Fibroblast of pulmonary artery (primary cell): ENCODE data around the gene SRSF9.
A peak's percentile ranks its signal among the peaks of the same experiment; 100 is the strongest.

Experiments used
- DNase-seq: peaks from one replicate; pipeline ENCODE4 v3.0.0-alpha.2; 2010; ENCODE audit warnings: low read depth
- H3K4me3 ChIP-seq: replicated peaks from 2 replicates; pipeline ENCODE4 v1.5.1; 2011; ENCODE audit warnings: low read depth, mild to moderate bottlenecking, control low read depth, low read length, moderate library complexity
- TF ChIP-seq, protein P1 (sequence below): IDR thresholded peaks from 2 replicates; pipeline ENCODE4 v1.5.1; 2011; ENCODE audit warnings: mild to moderate bottlenecking, control low read depth, low read length, inconsistent platforms; ENCODE audit errors: missing control alignments

Gene SRSF9

DNA sequence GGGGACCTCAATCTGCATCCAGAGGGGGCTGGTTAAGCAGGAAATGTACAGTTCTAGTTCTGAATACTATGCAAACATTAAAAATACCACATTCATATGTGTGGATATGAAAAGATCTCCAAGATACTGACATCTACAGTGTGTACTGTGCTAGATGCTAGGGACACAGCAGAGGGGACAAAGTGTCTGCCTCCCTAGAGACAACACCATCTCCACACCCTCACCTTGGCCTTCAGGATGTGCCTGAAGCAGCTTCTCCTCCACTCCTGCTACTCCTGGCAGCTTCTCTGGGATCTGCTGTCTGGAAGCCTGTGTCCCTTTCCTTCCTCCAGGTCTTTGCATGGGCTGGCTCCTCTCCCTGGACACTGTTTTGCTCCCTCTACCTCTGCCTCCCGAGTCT, 10.7 kb upstream of the SRSF9 start:
- H3K4me3 ChIP-seq: no peak overlapping the region
- no peak for DNase-seq
- TF ChIP-seq, protein P1, sequence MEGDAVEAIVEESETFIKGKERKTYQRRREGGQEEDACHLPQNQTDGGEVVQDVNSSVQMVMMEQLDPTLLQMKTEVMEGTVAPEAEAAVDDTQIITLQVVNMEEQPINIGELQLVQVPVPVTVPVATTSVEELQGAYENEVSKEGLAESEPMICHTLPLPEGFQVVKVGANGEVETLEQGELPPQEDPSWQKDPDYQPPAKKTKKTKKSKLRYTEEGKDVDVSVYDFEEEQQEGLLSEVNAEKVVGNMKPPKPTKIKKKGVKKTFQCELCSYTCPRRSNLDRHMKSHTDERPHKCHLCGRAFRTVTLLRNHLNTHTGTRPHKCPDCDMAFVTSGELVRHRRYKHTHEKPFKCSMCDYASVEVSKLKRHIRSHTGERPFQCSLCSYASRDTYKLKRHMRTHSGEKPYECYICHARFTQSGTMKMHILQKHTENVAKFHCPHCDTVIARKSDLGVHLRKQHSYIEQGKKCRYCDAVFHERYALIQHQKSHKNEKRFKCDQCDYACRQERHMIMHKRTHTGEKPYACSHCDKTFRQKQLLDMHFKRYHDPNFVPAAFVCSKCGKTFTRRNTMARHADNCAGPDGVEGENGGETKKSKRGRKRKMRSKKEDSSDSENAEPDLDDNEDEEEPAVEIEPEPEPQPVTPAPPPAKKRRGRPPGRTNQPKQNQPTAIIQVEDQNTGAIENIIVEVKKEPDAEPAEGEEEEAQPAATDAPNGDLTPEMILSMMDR: no peak

DNA sequence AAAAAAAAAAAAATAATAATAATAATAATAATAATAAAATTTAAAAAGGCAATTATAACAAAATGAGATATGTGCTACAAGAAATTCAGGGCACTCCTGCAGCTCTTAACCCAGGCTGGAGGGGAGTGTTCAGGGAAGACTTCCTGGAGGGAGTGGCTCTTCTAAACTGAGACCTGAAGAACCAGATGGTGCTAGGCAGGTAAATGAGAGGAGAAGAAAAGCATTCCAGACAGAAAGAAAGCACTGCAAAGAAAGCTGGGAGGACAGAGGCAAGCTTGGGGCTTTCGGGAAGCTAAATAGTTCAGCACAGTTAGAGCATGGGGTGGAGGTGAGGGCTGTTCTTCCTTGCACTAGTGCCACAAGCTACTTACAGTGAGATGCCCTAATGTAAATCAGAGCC, 9.9 kb upstream of the SRSF9 start:
- H3K4me3 ChIP-seq: no peak overlapping the region

DNA sequence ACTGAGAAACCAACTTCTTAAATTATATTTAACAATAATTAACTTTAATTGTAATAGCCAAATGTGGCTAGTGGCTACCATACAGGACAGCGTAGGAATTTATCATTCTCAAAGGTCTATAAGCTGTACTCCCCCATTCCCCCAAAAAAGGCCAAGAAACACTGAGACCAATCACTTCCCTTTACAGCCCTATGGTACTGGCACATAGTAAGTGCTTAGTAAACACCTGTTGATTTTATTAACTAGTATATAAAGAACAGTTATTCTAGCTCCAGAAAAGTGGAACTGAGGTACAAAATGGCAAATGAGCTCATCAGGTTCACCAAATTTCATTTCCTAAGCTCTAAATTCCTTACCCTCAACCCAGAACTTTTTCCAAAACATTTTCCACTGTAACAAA, 6.1 kb upstream of the SRSF9 start:
- TF ChIP-seq, protein P1: no peak
- no peak overlapping the region for H3K4me3 ChIP-seq

More for the DNA sequence above, 9.9 kb upstream of the SRSF9 start:
- DNase-seq: no peak
- TF ChIP-seq, protein P1: no peak

DNA sequence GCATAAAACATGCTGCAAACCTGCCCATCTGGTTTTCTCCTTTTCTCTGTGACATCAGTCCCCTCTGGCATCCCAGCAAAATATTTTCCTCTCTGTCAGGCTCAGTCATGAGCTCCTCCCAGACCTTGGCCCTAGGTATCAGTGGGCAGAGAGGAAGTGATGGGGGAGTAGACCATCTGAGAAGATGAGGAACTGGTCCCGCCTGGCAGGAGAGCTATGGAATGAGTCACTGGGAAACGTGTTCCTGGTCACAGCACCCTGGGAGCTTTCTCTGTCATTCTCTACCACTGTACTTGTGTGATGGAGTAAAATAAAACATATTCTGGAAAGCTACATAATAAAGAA, 5.0 kb upstream of the SRSF9 start:
- peak; percentile 65 for DNase-seq
- TF ChIP-seq, protein P1: no peak
- H3K4me3 ChIP-seq: no peak overlapping the region

More for the DNA sequence above, 6.1 kb upstream of the SRSF9 start:
- DNase-seq: no peak

DNA sequence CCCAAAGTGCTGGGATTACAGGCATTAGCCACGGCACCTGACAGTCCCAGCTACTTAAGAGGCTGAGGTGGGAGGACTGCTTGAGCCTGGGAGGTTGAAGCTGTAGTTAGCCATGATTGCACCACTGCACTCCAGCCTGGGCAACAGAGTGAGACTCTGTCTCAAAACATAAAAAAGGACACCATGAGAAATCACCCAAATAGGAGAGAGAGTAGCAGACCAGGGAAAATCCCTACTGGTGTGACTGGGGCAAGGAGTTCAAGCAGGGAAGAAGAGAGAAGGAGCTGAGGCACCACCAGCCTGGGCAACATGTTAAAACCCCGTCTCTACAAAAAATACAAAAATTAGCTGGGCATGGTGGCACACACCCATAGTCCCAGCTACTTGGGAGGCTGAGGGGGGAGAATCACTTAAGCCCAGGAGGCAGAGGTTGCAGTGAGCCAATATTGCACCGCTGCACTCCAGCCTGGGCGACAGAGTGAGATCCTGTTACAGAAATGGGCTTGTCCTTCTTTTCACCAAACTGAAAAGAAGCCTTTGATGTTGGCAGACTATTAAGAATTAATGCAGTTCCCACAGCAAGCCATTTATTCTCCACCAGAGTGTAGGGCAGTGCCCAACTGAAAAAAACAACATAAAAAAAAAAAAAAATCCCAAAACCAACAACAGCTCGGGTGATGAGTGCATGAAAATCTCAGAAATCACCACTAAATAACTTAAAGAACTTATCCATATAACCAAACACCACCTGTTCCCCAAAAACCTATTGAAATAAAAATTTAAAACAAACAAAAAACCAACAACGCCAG, 4.5 kb upstream of the SRSF9 start:
- TF ChIP-seq, protein P1: no peak
- H3K4me3 ChIP-seq: no peak overlapping the region
- no peak for DNase-seq

DNA sequence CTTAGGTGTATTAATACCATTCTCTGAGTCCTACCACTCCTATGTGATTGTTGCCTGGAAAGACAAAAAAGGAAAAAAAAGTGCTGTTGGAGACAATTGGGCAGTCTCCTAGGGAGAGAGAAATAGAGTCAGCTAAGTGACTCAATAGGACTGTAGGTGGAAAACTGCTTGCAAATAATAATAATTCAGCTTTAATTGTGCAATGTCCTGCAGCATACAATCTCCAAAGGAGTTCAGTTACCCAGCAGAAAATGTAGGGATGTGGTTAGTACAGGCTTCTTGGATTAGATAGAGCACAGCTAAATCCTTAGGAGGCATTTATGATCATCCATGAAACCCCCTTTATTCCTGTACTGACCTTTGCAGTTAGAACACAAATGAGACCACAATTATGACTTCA, 3.0 kb upstream of the SRSF9 start:
- DNase-seq: peak; percentile 18
- no peak overlapping the region for H3K4me3 ChIP-seq
- TF ChIP-seq, protein P1: no peak
